HG03045 (cell line): ENCODE measurements around the gene SIGLEC8.
"Not testable (repeated sequence)": the region's sequence is repeated elsewhere in the genome, so short reads cannot be mapped to it uniquely, and the experiment has no call there.

Experiments used
- ATAC-seq: cut with Tn5 transposase; IDR thresholded peaks from one replicate; pipeline ENCODE4 v1.9.1; 2021; ENCODE audit warnings: mild to moderate bottlenecking, moderate library complexity; ENCODE audit not compliant: unreplicated experiment

SIGLEC8 gene

GRCh38 chr19:51448011-51448410 lies 10.2 kb downstream of the SIGLEC8 start:
- ATAC-seq = no peak

GRCh38 chr19:51447510-51447909 lies 10.7 kb downstream of the SIGLEC8 start:
- not testable (repeated sequence) for ATAC-seq

- ATAC-seq = peak; percentile 72
Measured at GRCh38 chr19:51441410-51442390, 16.6 kb downstream of the SIGLEC8 start.

GRCh38 chr19:51440846-51441409 lies 17.3 kb downstream of the SIGLEC8 start:
- ATAC-seq = no peak

GRCh38 chr19:51440052-51440451 lies 18.2 kb downstream of the SIGLEC8 start:
- no peak for ATAC-seq

- ATAC-seq = no peak
Measured at GRCh38 chr19:51439021-51439465, 19.2 kb downstream of the SIGLEC8 start.

GRCh38 chr19:51434456-51434855 lies 23.8 kb downstream of the SIGLEC8 start:
- no peak for ATAC-seq

- ATAC-seq = no peak
Measured at GRCh38 chr19:51433043-51433442, 25.2 kb downstream of the SIGLEC8 start.

- no peak for ATAC-seq
Measured at GRCh38 chr19:51431124-51431523, 27.1 kb downstream of the SIGLEC8 start.

GRCh38 chr19:51430221-51430620 lies 28.0 kb downstream of the SIGLEC8 start:
- ATAC-seq = no peak

GRCh38 chr19:51427201-51427600 lies 31.1 kb downstream of the SIGLEC8 start:
- ATAC-seq = no peak

GRCh38 chr19:51422053-51422448 lies 36.2 kb downstream of the SIGLEC8 start:
- ATAC-seq = no peak

GRCh38 chr19:51421229-51422052 lies 36.8 kb downstream of the SIGLEC8 start:
- ATAC-seq = no peak

GRCh38 chr19:51420511-51420910 lies 37.7 kb downstream of the SIGLEC8 start:
- not testable (repeated sequence) for ATAC-seq

- no peak for ATAC-seq
Measured at GRCh38 chr19:51418707-51419106, 39.5 kb downstream of the SIGLEC8 start.

GRCh38 chr19:51417810-51418157 lies 40.5 kb downstream of the SIGLEC8 start:
- ATAC-seq = no peak

GRCh38 chr19:51417107-51417809 lies 41.0 kb downstream of the SIGLEC8 start, which contains the start of gene SIGLEC10:
TSS of gene SIGLEC10 (minus strand) at chr19:51417642. CDS start at chr19:51417581, 61 bp downstream.
- no peak for ATAC-seq

GRCh38 chr19:51416422-51416821 lies 41.8 kb downstream of the SIGLEC8 start:
- ATAC-seq = not testable (repeated sequence)

- ATAC-seq = no peak
Measured at GRCh38 chr19:51415187-51415586, 43.1 kb downstream of the SIGLEC8 start.

GRCh38 chr19:51410950-51411748 lies 47.1 kb downstream of the SIGLEC8 start:
- no peak for ATAC-seq
